ENCODE results near the gene STK24.

The STK24 gene

GRCh38 chr13:98406427-98406826 lies 170.5 kb downstream of the STK24 start:
- no peak for DNase-seq (ENCODE audit: low spot score)

DNA sequence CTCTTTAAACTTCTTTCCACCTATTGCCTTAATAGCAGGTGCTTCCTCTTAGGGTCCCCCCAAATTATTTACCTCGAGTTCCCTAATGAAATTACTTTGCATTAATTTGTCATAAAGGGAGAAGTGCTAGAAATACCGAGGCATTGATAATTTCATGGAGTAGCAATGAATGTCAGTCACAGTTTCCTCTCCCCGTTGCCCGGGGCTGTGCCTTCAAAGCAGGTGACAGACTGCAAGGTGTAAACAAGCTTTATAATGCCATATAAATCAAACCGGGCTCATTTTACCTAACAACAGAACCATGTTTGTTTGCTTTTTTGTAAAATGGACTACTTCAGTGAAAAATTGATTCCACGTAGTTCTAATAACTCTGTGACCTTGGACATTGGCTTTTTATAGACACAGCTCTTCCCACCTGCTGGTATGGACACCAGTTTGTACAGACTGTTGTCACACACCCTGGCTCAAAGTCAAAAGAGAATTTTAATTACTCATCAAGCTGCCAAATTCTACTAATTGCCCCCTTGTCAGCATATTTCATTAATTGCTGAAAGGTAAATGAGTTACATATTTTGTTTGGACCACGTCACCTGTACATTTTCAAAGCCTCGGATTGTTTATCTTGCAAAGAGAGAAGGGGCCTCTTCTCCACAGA lies 171.1 kb downstream of the STK24 start:
- no peak for DNase-seq (ENCODE audit: low spot score)

DNA sequence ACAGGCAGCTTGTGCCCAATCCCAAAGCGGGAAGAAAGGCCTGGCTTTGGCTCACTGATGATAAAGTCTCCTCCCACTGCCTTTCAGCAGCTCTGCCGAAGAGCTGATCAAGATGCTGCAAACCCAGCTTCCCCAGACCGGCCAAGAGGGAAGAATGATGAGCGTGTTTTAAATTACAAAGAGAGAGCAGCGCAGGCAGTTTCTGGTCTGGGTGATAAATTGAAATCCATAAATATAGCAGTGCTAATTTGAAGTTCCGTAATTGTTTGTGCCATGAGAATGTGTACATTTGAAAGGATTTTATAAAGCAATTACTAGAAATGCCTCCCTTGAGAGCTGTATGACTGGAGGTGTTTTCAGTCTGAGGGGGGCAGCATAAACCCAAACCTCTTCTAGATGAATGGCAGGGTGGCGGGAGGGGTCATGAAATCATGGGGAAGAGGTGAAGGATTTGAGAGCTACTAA lies 171.8 kb downstream of the STK24 start:
- no peak for DNase-seq (ENCODE audit: low spot score)

GRCh38 chr13:98403076-98403475 lies 173.8 kb downstream of the STK24 start:
- DNase-seq (ENCODE audit: low spot score) = no peak

DNA sequence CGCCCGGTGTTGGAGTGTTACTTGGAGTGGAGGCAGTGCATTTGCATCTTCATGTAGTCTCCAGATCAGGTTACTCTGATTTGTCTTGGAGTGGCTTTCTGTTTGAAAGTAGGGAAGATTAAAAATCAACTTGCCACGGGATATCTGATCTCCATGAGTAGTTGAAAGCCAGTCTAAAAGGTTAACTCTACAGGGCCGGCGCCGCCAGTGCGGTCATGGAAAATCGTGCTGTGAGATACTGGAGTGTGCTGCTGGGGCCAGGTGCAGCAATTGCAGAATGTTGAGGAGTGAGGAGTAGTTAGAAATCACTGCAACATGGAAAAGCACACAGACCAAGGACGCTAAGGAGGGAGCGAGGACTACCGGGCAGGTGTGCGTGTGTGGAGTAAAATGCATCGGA lies 175.0 kb downstream of the STK24 start:
- DNase-seq (ENCODE audit: low spot score) = no peak

DNA sequence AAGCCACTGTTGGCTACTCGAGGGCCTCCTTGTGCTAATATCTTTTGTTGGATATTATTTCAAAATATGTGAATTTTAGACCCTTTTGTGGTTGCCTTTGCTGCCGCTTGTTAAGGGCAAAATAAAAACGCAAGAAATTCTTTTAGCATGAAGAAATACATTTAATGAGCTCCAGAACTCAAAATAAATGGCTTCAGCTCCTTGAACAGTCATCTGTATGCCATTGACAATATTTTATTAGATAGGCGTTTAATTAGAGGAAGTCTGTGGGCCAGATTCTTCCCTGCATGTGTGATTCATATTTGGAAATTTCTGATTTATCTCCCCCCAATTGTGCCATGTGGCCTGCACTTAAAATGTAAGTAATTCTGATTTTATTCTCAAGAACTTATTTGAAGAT lies 177.2 kb downstream of the STK24 start:
- no peak for DNase-seq (ENCODE audit: low spot score)

GRCh38 chr13:98398581-98398980 lies 178.3 kb downstream of the STK24 start:
- DNase-seq (ENCODE audit: low spot score) = no peak

DNA sequence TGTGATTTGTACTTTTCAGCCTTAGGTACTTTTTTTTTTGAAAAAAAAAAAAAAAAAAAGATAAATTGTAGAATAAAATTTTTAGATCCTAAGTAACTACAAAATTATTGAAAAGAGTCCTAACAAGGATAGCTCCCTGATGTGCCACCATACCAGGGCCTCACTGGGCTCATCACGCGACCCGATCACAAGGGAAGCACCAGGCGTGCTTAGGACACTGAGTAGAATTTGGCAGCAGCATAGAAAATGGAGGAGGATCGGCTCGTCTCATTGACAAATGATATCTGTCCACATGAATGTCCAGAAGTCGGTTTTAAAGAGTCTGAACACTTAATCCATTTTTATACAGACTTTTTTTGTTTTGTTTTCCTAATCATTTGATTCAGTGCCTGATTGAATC lies 179.0 kb downstream of the STK24 start:
- DNase-seq (ENCODE audit: low spot score) = no peak

DNA sequence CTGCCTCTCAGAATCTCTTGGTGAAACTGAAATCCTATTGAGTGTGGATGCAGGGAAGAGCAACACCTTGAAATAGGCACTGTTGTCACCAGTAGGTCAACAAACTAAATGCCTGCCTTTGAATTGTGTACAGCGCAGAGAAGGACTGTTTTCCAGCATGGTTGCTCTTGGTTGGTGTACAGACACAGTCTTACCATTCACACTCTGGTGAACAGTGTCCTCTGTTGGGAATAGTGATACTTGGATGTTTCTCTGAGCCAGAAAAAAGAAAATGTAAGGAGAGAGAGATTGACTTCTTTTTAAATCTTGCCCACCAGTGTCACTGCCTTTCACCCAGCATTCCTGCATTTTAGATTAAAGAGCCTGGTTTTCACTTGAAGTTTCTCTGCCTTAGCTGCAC lies 179.7 kb downstream of the STK24 start:
- DNase-seq (ENCODE audit: low spot score) = no peak

DNA sequence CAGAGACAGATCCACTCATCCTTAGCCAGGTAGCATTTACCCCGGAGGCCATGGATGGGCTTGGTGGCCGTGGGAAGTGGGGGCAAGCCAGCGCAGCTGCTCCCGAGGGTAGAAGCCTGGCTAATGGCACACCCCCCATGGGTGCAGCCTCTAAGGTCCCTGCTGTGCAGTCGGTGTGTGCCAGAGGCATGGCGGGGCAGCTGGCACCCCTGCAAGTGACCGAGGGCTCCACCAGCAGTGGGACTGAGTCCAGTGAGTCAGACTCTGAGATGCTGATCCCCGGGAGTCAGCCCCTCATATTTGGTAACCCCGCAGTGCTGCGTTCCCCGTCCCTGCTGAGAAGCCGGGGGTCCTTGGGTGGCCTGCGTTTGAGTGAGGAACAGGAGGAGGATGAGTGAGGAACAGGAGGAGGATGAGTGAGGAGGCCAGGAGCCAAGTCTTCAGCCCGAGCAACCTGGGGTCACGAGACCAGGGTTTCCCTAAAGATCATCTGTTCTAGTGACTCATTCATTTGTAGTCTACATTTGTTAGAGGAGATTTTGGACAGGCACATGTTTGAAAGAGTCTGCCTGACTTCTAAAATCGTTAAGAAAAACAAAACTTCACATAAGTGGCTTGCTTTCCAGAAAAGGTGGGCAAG lies 180.7 kb downstream of the STK24 start:
- no peak for DNase-seq (ENCODE audit: low spot score)

All from HuH-7 (cell line).